Suppressor macrophage (primary cell): ENCODE data around the gene INSYN2A.

Experiments
- DNase-seq, 4 experiments: peaks; one replicate each; pipeline ENCODE4 v3.0.0-alpha.2; 2020 to 2022

INSYN2A gene

GRCh38 chr10:127195571-127196281, 665 bp downstream of the INSYN2A start:
- no peak for DNase-seq

GRCh38 chr10:127195041-127195506, 1.3 kb downstream of the INSYN2A start:
- no peak for DNase-seq

- no peak for DNase-seq
These were observed 1.8 kb downstream of the INSYN2A start for GRCh38 chr10:127194599-127194998.

- no peak for DNase-seq
These were observed 2.3 kb downstream of the INSYN2A start for GRCh38 chr10:127194111-127194510.

- DNase-seq: no peak
These were observed 3.3 kb downstream of the INSYN2A start for GRCh38 chr10:127193125-127193524.

- DNase-seq: no peak
These were observed 6.0 kb downstream of the INSYN2A start for GRCh38 chr10:127190427-127190826.

GRCh38 chr10:127189226-127189625, 7.2 kb downstream of the INSYN2A start:
- DNase-seq: no peak

- no peak for DNase-seq
These were observed 9.6 kb downstream of the INSYN2A start for GRCh38 chr10:127186813-127187212.

GRCh38 chr10:127184582-127184981, 11.8 kb downstream of the INSYN2A start:
- DNase-seq: no peak

- no peak for DNase-seq
These were observed 14.2 kb downstream of the INSYN2A start for GRCh38 chr10:127182161-127182560.

- no peak for DNase-seq
These were observed 16.7 kb downstream of the INSYN2A start for GRCh38 chr10:127179612-127180250.

- DNase-seq: no peak
These were observed 19.7 kb downstream of the INSYN2A start for GRCh38 chr10:127176649-127177048.

GRCh38 chr10:127175357-127176110, 20.9 kb downstream of the INSYN2A start:
- no peak for DNase-seq

- no peak for DNase-seq
These were observed 21.5 kb downstream of the INSYN2A start for GRCh38 chr10:127174866-127175265.

GRCh38 chr10:127168261-127168660, 28.1 kb downstream of the INSYN2A start:
- no peak for DNase-seq

GRCh38 chr10:127162841-127163240, 33.5 kb downstream of the INSYN2A start:
- no peak for DNase-seq

- no peak for DNase-seq
These were observed 34.9 kb downstream of the INSYN2A start for GRCh38 chr10:127161482-127161881.

GRCh38 chr10:127159648-127160245, 36.6 kb downstream of the INSYN2A start:
- DNase-seq: no peak

GRCh38 chr10:127158662-127159061, 37.7 kb downstream of the INSYN2A start:
- DNase-seq: no peak

- DNase-seq: no peak
These were observed 38.7 kb downstream of the INSYN2A start for GRCh38 chr10:127157506-127158200.

GRCh38 chr10:127157089-127157488, 39.3 kb downstream of the INSYN2A start:
- no peak for DNase-seq

GRCh38 chr10:127154831-127155620, 41.4 kb downstream of the INSYN2A start:
- no peak for DNase-seq
